Lung (tissue), 12 donors: Measurements from ENCODE around the gene DIAPH1. TPM values are rescaled to one million over a fixed set of nuclear protein-coding genes. Genes with fewer than 3 reads are reported as not detected.

Experiments
- ATAC-seq: fragments of 200-7000 bp; cut with Tn5 transposase; one replicate; pipeline ENCODE4 v1.9.1; 2020; ENCODE audit warnings: moderate number of reproducible peaks; ENCODE audit not compliant: insufficient read depth, low FRiP score
- DNase-seq, 3 donors: peaks; one replicate each; pipeline ENCODE4 v3.0.0-alpha.2; 2013 to 2017
- H3K27ac ChIP-seq, 2 donors: one replicate each; pipeline ENCODE4 v1.5.1; 2013; ENCODE audit warnings: mild to moderate bottlenecking in 2 of 2, moderate library complexity in 2 of 2, control low read depth in 1 of 2, inconsistent platforms in 1 of 2, low read depth in 1 of 2, low read length in 1 of 2
- H3K27me3 ChIP-seq, 3 donors: one replicate each; pipeline ENCODE4 v1.5.1; 2013; ENCODE audit warnings: low read length in 2 of 3; ENCODE audit not compliant: control insufficient read depth in 3 of 3, insufficient read depth in 3 of 3
- H3K36me3 ChIP-seq, 4 donors: one replicate each; pipeline ENCODE4 v1.5.1; 2013; ENCODE audit warnings: low read length in 4 of 4, mild to moderate bottlenecking in 1 of 4, moderate library complexity in 1 of 4; ENCODE audit not compliant: control insufficient read depth in 4 of 4, insufficient read depth in 4 of 4
- H3K4me1 ChIP-seq, 5 donors: one replicate each; pipeline ENCODE4 v1.5.1; 2013; ENCODE audit warnings: low read length in 5 of 5, mild to moderate bottlenecking in 2 of 5, moderate library complexity in 1 of 5; ENCODE audit not compliant: control insufficient read depth in 5 of 5, insufficient read depth in 5 of 5
- H3K4me3 ChIP-seq: one replicate; pipeline ENCODE4 v1.5.1; 2013; ENCODE audit warnings: mild to moderate bottlenecking, control low read depth, moderate library complexity
- H3K9ac ChIP-seq, 2 donors: one replicate each; pipeline ENCODE4 v1.5.1; 2013; ENCODE audit warnings: low read length in 2 of 2, control low read depth in 1 of 2; ENCODE audit not compliant: insufficient read depth in 1 of 2
- H3K9me3 ChIP-seq, 4 donors: one replicate each; pipeline ENCODE4 v1.5.1; 2013; ENCODE audit warnings: low read length in 3 of 4, mild to moderate bottlenecking in 1 of 4, moderate library complexity in 1 of 4; ENCODE audit not compliant: control insufficient read depth in 4 of 4, insufficient read depth in 3 of 4
- CTCF ChIP-seq: IDR thresholded peaks from 2 replicates; pipeline ENCODE4 v1.5.1; 2012; ENCODE audit warnings: mild to moderate bottlenecking; ENCODE audit errors: control extremely low read depth, extremely low read depth
- WGBS, 2 donors: extraction: QIAGEN DNeasy Blood & Tissue Kit; methylation state at CpG; one replicate each; pipeline ENCODE4 v1.1.7; 2013; 5-methylcytosine and 5-hydroxymethylcytosine counted together
- polyA plus RNA-seq, 2 donors: library from polyadenylated mRNA; stranded (reverse); fragments of 200-250 nt; gene quantifications; one replicate each; pipeline ENCODE4 v1.2.1, GENCODE V29; 2013
- total RNA-seq, 2 donors: library from RNA; depleted of rRNA in 1 of 2; stranded (reverse); fragments of >200 nt in 1 of 2; gene quantifications; one replicate each; pipeline ENCODE4 v1.2.1, GENCODE V29; 2014 to 2021
- donor health status: control.
- donor health status: control.
- donor health status: Bipolar disorder and iron deficiency.
- donor health status: healthy.
- donor health status: DM: yes; HTN: yes; CAD: no.

The DIAPH1 gene
- total and polyA plus RNA-seq, 4 donors: 41.7 to 151 (median 64.4) TPM

GRCh38 chr5:141637123-141637766, 18.4 kb upstream of the DIAPH1 start:
- DNase-seq: peak in 1 of 3 donors; percentile 13
- Histone ChIP-seq H3K9me3 (no peaks in the 10 kb centered on the region), H3K4me3 (peak overlapping the region; percentile 77), H3K9ac (peak overlapping the region in 1 of 2 donors; percentile 91), H3K27ac (peak overlapping the region in 1 of 2 donors; percentile 34), H3K36me3 (peaks cover 0 to 7% (median 6%) of the 10 kb centered on the region in 4 donors), H3K27me3 (peaks cover 0 to 15% (median 14%) of the 10 kb centered on the region in 3 donors), H3K4me1 (peaks cover 0 to 23% (median 8%) of the 10 kb centered on the region in 5 donors)
- TF ChIP-seq CTCF: no peak
- WGBS, 2 donors: 1% methylated on average over 35 to 63 of the region's 63 CpGs
- peak; percentile 20 for ATAC-seq

DNA sequence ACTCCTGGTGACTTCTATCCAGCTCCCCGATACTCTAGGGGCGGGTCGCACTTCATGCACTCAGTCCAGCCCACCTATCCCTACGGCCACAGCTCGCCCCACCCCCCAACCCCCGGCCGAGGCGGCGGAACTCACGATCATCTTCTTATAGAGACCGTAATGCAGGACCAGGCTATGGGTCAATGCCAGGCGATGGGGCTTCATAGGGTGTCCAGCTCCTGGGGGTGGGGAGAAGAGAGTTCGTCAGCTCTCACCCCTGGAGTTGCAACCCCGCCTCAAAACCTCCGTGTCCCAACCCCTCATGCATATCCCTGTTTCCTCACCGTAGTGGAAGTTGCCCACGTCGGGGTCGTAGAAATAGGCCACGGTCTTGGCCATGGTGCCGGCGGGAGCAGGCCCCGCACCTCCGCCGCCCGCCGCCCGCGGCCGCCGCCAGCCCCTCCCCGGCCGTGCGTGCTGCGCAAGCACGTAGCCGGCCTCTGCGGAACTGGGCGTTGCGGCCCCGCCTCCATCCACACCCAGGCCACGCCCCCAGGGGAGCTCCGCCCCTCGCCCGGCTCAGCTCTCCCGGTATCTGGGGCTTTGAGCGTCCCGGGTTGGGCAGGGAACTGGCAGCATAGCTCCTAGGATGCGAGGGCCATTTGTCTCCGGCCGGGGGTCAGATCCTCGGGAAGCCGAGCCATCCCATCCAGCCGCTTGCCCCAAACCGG, 17.8 kb upstream of the DIAPH1 start, which contains the start of the genes HDAC3 and RELL2:
HDAC3 (minus strand) TSS at position 437 of the 710 bp plus-strand sequence; CDS start at position 378, 59 bp downstream.
RELL2 (plus strand) TSS at position 585 of the 710 bp plus-strand sequence. CDS start 1,229 bp downstream, outside the sequence.
- ATAC-seq (peak; percentile 99), DNase-seq (peak; percentile 92 to 95 (median 94))
- H3K36me3 ChIP-seq: peaks cover 0 to 7% (median 6%) of the 10 kb centered on the region in 4 donors
- peak within 1 kb of the TSS; percentile 34 to 82 for H3K27ac ChIP-seq
- 0 to 1% methylated on average over 53 to 55 of the region's 55 CpGs for WGBS, 2 donors
- peak within 1 kb of the TSS; percentile 77 for H3K4me3 ChIP-seq
- peaks cover 0 to 23% (median 8%) of the 10 kb centered on the region in 5 donors for H3K4me1 ChIP-seq
- peaks cover 0 to 15% (median 14%) of the 10 kb centered on the region in 3 donors for H3K27me3 ChIP-seq
- no peaks in the 10 kb centered on the region for H3K9me3 ChIP-seq
- no peak for TF ChIP-seq CTCF
- peak within 1 kb of the TSS; percentile 91 to 93 for H3K9ac ChIP-seq

DNA sequence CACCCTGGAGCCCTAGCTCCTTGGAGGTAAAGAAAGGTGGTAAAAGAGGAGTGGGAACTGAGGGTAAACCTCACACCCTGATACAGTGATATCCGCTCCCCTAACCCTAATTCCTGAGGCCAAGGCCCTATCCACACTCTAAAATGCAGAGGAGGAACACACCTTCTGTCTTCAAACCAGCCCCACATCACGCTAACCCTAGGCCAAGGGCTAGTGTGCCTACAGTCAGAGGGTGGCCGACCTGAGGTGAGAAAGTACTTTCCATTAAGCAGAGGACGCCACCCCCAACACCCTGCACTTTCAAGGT, 17.3 kb upstream of the DIAPH1 start:
- DNase-seq (no peak), ATAC-seq (no peak)
- Histone ChIP-seq H3K36me3 (peaks cover 0 to 6% (median 3%) of the 10 kb centered on the region in 4 donors), H3K4me3 (peak overlapping the region; percentile 77), H3K9me3 (no peaks in the 10 kb centered on the region), H3K27ac (peak overlapping the region; percentile 34 to 82), H3K9ac (peak overlapping the region; percentile 91 to 93), H3K4me1 (peaks cover 0 to 23% (median 8%) of the 10 kb centered on the region in 5 donors), H3K27me3 (peaks cover 0 to 15% (median 14%) of the 10 kb centered on the region in 3 donors)
- 6 to 19% methylated on average over 4 of the region's 4 CpGs for WGBS, 2 donors
- no peak for TF ChIP-seq CTCF
